ENCODE measurements around the gene SAMD13.

SAMD13 gene

GRCh38 chr1:84373436-84374141 is 72.1 kb downstream of the SAMD13 start:
- no peak for DNase-seq (ENCODE audit: low read depth in 3 of 3)

- DNase-seq (ENCODE audit: low read depth in 3 of 3): no peak
Measured at GRCh38 chr1:84374991-84375696, 73.6 kb downstream of the SAMD13 start.

GRCh38 chr1:84376000-84376910 is 74.7 kb downstream of the SAMD13 start:
- no peak for DNase-seq (ENCODE audit: low read depth in 3 of 3)

- DNase-seq (ENCODE audit: low read depth in 3 of 3): no peak
Measured at GRCh38 chr1:84377480-84378095, 76.1 kb downstream of the SAMD13 start.

GRCh38 chr1:84379138-84379916 is 77.8 kb downstream of the SAMD13 start:
- no peak for DNase-seq (ENCODE audit: low read depth in 3 of 3)

GRCh38 chr1:84379917-84380180 is 78.3 kb downstream of the SAMD13 start:
- no peak for DNase-seq (ENCODE audit: low read depth in 3 of 3)

- DNase-seq (ENCODE audit: low read depth in 3 of 3): no peak
Measured at GRCh38 chr1:84382127-84382526, 80.6 kb downstream of the SAMD13 start.

GRCh38 chr1:84385347-84385746 is 83.8 kb downstream of the SAMD13 start:
- DNase-seq (ENCODE audit: low read depth in 3 of 3): no peak

- DNase-seq (ENCODE audit: low read depth in 3 of 3): no peak
Measured at GRCh38 chr1:84386716-84387479, 85.4 kb downstream of the SAMD13 start.

- DNase-seq (ENCODE audit: low read depth in 3 of 3): no peak
Measured at GRCh38 chr1:84387480-84388163, 86.1 kb downstream of the SAMD13 start.

- DNase-seq (ENCODE audit: low read depth in 3 of 3): no peak
Measured at GRCh38 chr1:84390226-84390625, 88.7 kb downstream of the SAMD13 start.

- no peak for DNase-seq (ENCODE audit: low read depth in 3 of 3)
Measured at GRCh38 chr1:84398175-84399155, 97.0 kb downstream of the SAMD13 start, which contains the start of gene DNASE2B. Gene DNASE2B (plus strand): TSS chr1:84398484. CDS start chr1:84398565, 81 bp downstream.
